GM19240 (cell line): ENCODE data around the gene FAM171A1.

Experiments used
- DNase-seq: peaks from one replicate; pipeline ENCODE4 v3.0.0; 2011; ENCODE audit warnings: low spot score; ENCODE audit not compliant: insufficient read length

The FAM171A1 gene

GRCh38 chr10:15245530-15245929 is 125.6 kb downstream of the FAM171A1 start:
- no peak for DNase-seq

GRCh38 chr10:15244635-15245197 is 126.4 kb downstream of the FAM171A1 start:
- DNase-seq = no peak

DNA sequence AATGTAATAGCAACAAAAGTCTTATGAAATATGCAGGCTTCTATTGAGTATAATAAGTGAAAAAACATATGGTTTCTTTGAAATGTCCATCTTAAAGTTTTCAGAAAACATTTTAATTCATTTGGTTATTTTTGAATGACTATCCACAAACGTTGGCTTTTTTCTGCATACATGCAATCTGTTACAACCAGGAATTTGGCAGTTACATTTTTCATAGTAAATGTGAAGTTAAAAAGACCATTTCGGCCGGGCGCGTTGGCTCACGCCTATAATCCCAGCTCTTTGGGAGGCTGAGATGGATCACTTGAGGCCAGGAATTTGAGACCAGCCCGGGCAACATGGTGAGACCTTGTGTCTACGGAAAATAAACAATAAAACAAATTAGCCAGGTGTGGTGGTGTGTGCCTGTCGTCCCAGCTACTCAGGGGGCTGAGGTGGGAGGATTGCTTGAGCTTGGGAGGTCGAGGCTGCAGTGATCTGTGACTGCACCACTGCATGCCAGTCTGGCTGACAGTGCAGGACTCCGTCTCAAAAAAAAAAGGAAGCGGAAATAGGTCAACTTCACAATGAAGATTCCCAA is 128.7 kb downstream of the FAM171A1 start:
- DNase-seq = no peak

DNA sequence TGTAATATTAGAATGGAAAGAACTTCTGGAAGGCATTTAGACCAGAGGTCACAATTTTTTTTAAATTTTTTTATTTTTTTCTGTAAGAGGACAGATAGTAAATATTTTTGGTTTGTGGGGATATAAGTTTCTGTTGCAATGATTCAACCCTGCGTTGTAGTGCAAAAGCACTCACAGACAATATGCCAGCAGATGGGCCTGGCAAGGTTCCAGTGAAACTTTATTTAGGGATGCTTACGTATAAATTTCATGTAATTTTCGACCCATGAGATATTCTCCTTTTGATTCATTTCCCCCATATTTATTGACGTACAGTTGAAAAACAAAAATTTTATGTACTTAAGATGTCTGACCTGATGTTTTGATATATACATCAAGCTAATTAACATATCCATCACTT is 129.8 kb downstream of the FAM171A1 start:
- DNase-seq = no peak

GRCh38 chr10:15238555-15239335 is 132.3 kb downstream of the FAM171A1 start:
- DNase-seq = no peak

- DNase-seq = no peak
Measured at GRCh38 chr10:15237351-15237750, 133.7 kb downstream of the FAM171A1 start.

GRCh38 chr10:15236340-15236739 is 134.7 kb downstream of the FAM171A1 start:
- DNase-seq = no peak

DNA sequence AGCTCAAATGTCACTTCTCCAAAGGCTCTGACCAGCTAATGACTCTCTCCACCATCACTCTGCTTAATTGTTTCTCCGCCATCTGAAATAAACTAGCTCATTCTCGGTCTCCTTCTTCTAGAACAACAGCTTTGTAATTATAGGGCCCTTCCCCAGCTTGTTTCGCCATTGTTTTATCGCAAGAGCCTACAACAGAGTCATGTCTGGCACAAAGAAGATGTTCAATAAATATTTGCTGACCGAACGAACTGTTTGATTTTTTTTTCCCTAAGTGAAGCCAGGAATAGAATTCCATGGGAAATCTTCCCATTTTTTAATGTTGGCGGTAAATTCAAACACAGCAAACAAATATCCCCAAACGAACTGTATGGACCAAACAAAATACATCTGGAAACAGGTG is 138.8 kb downstream of the FAM171A1 start:
- no peak for DNase-seq

DNA sequence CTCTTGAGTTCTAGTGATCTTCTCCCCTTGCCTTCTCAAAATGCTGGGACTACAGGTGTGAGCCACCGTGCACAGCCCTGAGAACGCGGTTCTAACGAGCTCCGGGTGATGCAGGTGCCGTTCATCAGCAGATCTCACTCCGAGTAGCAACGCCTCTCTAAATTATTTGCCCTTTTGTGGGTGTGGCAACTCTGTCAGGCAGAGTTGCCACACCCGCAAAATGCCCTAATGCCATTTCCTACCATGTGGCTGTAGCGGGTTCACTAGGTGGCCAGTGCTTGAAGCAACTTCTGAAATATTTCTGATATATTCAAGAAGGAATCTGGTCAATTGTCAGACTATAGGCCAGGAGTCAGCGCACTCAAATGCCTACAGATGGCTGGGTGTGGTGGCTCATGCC is 139.7 kb downstream of the FAM171A1 start:
- no peak for DNase-seq

DNA sequence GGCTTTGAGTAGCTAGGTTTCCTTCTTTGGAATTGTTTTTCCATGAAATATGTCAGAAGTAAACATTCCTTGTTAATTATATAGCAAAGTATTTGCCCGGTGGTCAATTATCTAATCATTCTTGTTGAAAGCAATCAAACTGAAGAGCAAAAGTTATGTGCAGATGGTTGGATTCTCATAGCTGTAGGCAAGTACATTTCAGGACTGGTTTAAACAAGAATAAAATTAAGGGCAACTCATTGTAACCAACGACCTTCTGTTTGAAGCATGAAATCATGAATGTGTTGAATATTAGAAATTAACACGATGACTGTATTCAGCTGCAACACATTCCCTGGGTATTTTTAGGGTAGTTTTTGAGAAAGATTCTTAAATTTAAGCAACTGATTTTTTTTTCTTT is 140.8 kb downstream of the FAM171A1 start:
- DNase-seq = no peak

- no peak for DNase-seq
Measured at GRCh38 chr10:15229268-15229667, 141.8 kb downstream of the FAM171A1 start.

DNA sequence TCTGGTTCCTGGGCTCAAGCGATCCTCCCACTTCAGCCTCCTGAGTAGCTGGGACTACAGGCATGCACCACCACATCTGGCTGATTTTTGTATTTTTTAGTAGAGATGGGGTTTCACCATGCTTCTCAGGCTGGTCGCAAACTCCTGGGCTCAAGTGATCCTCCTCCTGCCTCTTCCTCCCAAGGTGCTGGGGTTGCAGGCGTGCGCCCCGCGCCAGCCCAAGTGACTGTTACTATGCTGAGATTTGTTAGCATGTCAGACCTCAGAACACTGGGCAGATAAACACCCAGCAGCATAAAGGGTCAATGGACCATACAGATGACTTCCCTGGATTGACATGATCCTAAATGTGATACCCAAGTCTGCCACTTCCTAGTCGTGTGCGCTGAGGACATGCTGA is 142.7 kb downstream of the FAM171A1 start:
- no peak for DNase-seq

DNA sequence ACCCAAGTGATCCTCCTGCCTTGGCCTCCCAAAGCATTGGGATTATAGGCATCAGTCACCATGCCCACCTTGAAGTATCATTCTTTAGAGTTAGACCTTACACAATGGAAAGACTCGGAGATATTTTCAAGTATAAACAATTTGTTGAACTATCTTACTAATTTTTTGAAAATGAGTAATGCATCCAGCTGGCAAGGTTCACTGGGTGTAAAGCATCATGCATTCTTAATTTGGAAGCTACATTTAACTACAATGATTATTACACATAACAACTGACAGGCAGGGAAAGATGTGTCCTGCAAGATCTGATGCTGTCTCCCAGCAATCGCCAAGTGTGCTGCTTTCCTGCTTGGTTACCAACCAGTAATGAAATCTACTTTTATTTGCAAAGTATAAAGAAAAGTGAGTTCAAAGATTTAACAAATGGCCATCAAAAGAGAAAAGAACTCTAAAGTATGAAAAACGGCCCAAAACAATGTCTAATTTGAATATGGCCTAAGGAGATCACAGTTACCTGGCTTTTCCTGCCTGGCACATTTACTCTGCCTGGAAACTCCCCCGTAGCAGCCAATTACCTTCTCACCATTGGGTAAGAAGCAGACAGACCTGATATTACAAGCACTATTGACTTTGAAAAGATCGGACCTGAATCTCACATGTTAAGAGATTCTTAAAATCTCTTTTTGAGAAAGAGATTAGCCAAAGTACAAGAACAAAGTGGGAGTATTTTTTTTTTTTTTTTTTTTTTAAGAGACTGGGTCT is 143.3 kb downstream of the FAM171A1 start:
- no peak for DNase-seq

DNA sequence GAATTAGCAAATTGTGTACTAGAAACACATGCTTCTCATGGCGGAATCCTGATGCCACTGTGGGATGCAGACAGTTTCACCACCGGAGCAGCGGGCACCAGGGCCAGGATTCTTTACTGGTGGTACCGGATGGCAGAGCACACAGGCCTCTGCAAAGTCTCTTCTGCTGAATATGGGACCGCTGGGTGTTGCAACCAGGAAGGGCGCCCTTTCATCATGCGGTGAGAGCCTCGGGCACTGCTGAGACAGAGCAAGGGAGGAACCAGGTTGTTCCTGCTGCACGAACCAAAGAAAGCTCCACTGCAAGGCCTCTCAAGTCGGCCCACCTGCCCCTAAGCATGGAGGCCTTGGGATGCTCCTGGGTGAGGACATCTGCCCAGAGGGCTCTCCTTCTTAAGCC is 145.6 kb downstream of the FAM171A1 start:
- DNase-seq = no peak

DNA sequence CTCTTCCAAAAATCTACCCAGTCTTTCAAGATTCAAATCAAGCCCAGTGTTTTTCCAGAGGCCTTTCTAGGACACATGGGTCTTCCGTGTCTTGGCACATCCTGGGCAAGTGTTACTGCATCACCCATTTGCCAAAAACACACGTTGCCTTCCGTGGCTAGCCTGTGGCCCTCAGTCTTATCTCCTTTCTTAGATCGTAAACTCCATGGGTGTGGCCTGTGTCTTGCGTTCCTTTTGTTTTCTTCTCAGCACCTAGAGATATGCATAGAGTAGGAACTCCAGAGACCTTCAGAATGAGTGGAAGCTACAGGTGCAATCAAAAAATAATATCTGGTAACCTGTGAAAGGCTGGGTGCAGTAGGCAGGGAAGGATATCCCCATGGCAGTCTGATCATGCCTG is 146.1 kb downstream of the FAM171A1 start:
- DNase-seq = no peak

DNA sequence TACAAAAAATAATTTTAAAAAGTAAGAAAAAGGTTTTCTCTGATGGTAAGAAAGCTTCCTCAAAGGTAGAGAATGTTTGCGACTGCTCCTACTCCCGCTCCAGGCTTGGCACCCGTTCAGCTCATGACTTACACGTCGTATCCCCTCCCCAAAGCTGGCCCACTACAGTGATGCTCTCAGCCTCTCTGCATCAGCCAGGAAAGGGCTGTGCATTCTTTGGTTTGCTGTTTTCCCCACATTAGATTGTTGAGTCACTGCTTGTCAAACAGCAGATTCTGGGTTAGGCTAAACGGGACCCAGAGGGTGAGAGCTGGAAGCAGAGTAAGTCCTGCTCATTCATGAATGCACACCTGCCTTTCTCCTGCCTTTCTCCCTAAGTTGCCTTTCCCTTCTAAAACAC is 147.9 kb downstream of the FAM171A1 start:
- DNase-seq = no peak

GRCh38 chr10:15222511-15222910 is 148.6 kb downstream of the FAM171A1 start:
- DNase-seq = no peak

GRCh38 chr10:15220445-15220844 is 150.6 kb downstream of the FAM171A1 start:
- DNase-seq = no peak

- no peak for DNase-seq
Measured at GRCh38 chr10:15216700-15217099, 154.4 kb downstream of the FAM171A1 start.

DNA sequence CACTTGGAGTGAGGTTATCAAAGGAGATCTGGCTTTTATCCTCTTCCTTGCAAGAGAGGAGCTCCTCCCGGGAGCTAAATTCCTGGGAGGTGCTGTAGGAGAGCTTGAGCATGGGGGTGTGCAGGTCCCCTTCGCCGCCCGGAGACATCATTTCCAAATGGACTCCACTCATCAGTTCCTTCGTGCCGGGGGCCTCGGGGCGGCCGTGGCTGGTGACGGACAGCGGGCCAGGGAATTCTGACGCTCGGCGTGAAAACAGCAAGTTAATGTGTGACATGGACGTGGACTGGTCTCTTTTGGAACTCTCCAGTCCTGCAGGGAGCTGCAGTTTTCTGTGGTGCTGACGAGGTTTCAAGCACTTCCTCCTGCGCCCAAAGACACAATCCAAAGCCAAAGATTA is 156.9 kb downstream of the FAM171A1 start:
- DNase-seq = no peak

- no peak for DNase-seq
Measured at GRCh38 chr10:15213461-15213861, 157.6 kb downstream of the FAM171A1 start.

DNA sequence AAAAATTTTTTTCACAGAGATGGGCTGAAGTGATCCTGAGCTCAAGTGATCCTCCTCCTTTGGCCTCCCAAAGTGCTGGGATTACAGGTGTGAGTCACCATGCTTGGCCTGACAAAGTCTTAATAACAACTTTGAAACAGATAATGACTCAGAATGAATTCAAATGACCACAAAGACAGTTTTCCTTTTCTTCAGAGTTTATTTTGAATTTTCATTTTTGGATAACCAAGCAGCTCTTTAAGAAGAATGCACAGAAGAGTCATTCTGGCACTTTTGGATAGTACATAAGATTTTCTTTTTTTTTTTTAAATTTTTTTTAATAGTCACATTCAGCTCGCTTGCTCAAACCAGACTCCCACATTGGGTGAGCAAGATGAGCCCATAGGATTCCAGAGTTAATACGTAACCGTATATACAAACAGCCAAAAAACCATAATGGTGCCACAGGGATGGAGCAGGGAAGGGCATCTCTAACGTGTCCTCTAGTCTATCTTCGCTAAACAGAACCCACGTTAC is 159.6 kb downstream of the FAM171A1 start:
- DNase-seq = no peak
